CD4-positive, alpha-beta T cell treated with Interleukin-6 at 100 ng/mL for 8 hours (primary cell): ENCODE data around the gene LRRC15.

Source experiments
- DNase-seq: peaks from one replicate; pipeline ENCODE4 v3.0.0-alpha.2; 2020; ENCODE audit warnings: mixed read lengths, low spot score

Gene LRRC15

GRCh38 chr3:194384569-194385001 is 15.0 kb upstream of the LRRC15 start:
- DNase-seq: no peak

DNA sequence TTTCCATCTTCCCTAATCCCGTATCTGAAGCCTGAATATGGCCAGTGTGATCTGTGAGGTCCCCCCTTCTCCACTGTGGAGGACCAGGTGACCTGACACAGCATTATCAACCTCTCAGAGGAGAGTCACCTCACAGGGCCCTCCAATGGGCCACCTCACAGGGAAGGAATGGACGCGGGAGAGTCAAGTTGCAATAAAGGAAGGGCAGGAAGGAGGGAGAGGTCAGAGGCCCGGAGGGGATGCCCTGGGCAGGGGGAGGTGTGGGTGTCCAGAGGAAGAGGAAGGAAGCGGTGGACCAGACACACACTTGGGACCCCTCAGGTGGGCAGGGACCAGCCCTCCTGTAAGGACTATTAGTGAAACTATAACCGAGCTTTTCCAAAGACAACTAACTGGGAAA is 14.6 kb upstream of the LRRC15 start:
- no peak for DNase-seq

- no peak for DNase-seq
Observed at GRCh38 chr3:194383276-194383940, 13.9 kb upstream of the LRRC15 start.

DNA sequence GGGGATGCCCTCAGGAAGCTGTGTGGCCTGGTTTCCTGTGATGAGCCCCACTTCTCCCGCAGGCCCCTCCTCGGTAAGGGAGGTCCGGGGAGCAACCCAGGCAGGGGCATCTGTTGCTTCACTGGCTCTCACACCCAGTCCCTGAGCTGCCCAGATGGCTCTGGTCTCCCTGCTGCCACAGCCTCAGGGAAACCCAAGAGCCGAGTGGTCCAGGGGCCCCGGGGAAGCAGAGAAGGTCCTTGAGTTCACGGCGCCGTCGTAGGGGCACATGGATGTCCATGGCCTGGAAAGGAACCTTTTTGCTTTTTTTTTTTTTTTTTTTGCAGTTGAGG is 13.3 kb upstream of the LRRC15 start:
- no peak for DNase-seq

DNA sequence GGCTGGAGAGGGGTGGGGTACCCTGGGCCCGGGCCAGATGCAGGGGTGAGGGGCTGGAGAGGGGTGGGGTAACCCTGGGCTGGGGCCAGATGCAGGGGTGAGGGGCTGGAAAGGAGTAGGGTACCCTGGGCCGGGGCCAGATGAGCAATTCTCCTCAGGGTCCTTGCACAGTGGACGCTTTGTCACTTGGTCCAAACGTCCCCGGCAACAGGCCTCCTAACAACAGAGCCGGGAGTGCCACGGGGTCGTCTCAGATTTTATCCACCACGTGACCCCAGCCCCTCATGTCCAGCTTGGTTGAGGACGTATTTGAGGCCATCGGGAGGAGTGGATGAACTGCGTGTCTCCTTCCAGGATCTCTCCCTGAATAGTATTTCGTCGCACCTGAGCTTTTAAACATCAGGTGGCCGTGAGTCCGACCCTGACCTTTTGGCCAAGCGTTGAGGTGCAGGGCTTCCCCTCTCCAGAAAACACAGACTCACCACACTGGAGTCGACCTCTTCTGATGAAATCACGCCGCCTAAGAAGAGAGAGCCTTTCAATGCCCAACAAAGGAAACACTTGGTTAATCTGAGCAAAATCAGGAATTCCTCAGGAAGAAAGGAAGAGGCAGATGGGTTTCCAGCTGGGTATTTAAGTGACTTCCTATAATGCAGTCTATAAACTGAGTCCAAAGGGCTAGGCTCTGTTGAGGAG is 12.8 kb upstream of the LRRC15 start:
- no peak for DNase-seq

DNA sequence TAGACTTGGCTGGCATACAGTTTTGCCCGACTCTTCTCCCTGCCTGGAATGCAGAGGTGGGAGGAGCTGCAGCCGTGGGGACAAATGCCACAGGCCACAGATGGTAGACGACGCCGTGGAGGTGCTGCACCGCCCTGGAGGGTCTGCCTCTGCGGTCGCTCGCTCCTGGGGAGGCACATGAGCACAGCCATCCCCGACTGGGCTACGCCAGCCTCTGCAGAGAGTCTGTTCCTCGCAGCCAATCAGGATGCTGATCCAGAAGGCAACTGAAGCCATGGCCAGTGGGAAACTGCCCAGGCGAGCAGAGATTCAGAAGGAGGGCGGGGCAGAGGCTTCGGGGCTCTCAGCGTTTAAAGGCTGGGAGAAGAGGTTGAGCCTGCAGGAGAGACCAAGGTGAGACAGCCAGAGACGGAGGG is 11.9 kb upstream of the LRRC15 start:
- no peak for DNase-seq

GRCh38 chr3:194380326-194380725 is 10.8 kb upstream of the LRRC15 start:
- no peak for DNase-seq

- DNase-seq: no peak
Observed at GRCh38 chr3:194379651-194380050, 10.1 kb upstream of the LRRC15 start.

- no peak for DNase-seq
Observed at GRCh38 chr3:194379231-194379630, 9.7 kb upstream of the LRRC15 start.

DNA sequence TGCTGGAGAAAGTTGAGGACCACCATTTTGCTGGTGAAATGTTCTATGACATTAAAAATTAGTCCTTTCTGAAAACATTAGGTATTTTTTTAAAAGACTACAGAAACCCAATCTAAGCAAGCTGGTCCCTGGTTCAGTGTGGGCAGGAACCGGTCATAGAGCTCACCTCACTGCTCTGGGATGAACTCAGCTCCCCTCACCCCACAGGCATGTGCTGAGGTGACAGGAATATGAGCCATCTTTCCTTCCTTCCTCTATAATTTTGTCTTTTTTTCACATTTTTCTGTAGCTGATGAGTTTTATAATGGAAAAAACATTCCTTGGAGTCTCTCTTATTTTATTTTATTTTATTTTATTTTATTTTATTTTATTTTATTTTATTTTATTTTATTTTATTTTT is 8.2 kb upstream of the LRRC15 start:
- DNase-seq: no peak

- no peak for DNase-seq
Observed at GRCh38 chr3:194376241-194376560, 6.7 kb upstream of the LRRC15 start.

DNA sequence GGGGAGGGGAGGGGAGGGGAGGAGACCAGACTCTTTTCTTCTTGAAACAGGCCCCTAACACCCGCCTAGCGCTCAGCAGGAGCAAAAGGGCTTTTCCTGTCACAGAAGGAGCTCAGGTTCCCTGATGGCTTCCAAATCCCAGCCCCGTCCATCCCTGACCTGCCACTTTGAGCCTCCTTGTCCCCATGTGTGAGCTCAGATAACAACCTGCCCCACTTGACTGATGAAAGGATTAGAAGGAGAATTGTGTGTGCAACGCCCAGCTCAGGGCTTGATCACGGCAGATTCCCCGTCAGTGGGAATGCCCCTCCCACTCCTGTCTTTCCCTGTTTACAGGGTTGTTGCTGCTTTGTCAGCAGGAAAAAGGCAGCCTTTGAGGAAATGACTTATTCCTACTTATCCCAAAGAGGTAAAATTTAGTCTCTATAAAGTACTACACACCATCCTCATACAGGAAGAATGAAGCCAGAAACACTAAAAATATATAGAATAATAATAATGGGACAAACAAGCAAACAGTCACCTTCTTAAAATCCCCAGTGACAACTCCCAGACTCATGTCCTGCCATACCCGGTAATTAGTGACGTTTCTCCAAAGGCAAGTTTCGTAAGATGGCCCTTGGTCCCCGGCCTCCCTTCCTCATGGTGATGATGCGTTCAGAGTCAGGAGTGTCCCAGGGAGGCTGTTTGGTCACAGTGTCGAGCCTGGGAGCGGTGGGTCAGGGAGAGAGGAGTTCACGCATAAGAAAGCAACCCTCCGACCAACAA is 6.1 kb upstream of the LRRC15 start:
- DNase-seq: no peak

- DNase-seq: no peak
Observed at GRCh38 chr3:194374935-194375334, 5.4 kb upstream of the LRRC15 start.

GRCh38 chr3:194373899-194374298 is 4.4 kb upstream of the LRRC15 start:
- DNase-seq: no peak

- DNase-seq: no peak
Observed at GRCh38 chr3:194373028-194373427, 3.5 kb upstream of the LRRC15 start.

DNA sequence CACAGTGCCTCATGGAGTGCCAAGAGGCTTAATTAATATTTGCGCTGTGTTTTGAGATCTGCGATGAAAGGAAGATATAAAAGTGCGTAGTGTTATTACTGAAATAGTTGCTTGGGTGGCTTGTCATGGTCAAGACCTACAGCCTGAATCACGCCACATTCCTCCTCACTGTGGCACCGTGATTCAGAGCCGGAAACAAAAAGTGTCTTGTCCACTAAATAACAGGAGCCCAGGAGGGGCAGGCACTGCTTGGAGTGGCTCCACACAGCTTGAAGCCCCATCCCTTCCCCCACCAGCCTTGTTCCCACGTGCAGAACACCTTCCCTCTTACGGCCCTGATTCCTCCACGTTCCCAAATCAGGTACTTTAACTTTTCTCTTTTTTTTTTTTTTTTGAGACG is 1.2 kb upstream of the LRRC15 start:
- DNase-seq: no peak

- DNase-seq: no peak
Observed at GRCh38 chr3:194368918-194369317, 625 bp downstream of the LRRC15 start.

- no peak for DNase-seq
Observed at GRCh38 chr3:194367992-194368841, 1.3 kb downstream of the LRRC15 start.

GRCh38 chr3:194365978-194366490 is 3.5 kb downstream of the LRRC15 start:
- no peak for DNase-seq

DNA sequence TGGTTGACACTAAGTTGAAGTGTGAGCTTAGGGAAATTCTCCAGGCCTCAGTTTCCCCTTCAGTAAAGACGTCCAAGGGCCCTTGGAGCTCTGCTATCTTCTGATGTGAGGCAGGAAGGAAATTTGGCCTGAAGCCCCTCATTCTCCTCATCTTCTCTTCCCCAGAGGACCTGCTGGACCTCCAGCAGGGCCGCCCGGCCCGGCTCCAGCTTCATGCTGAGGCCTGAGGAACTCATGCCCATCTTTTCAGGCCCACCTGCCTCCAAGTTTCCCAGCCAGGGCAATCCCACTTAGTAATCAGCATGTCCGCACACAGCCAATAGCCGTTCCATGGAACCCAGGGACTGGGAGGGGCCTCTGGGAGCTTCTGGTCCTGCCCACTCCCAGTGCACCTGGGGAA is 4.0 kb downstream of the LRRC15 start:
- DNase-seq: no peak

DNA sequence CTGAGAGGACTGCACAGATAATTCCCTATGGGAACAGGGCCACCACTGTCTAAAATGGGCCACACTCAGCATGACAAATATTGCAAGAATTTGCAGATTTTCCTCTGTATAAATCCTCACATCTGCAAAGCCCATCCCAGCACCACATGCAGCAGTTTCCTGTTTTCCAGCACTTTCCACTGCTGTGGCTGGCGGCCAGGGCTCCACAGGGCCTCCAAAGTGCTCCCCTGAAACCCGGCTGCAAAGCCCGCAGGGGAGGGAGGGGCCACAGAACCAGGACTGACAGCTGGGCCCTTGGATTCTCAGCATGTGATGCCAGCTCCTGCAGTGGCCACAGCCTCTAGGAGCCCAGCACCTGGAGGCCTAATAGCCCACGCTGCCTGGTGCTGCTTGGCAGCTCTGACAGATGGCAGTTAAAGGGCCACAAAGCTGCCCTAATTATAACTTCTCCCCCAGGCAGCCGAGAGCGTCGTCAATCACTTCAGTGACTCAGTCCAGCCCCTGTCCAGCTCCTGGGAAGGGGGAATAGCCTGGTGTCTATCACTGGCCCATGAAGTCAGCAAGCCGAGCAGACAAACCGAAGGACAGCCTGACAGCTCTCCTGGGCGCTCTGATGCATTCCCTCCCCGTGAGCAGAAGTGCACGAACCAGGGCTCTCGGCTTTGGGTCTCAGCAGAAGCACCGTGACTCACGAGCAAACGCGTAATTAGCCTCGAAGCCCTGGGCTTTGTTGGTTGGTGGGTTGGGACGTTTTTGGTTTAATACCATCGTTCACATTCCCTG is 4.7 kb downstream of the LRRC15 start:
- DNase-seq: no peak

DNA sequence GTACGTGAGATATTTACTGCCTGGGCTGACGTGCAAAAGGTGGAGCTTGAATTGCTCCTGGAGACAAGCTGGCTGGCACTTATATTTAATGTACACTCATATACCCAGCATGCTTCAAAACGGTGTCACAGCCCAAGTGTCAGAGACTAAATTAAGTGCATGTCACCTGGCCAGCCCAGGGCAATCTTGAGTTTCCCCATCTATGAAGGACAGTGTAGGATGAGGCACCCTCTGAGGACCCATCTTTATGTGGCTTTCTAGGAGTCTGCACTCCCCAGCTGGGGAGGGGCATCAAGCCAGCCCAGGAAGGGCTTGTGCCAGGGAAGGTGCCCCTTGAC is 5.3 kb downstream of the LRRC15 start:
- DNase-seq: no peak
